ENCODE measurements around the gene SYT3.
A peak's percentile ranks its signal among the peaks of the same experiment; 100 is the strongest.
"Not testable (repeated sequence)": the region's sequence is repeated elsewhere in the genome, so short reads cannot be mapped to it uniquely, and the experiment has no call there.

The SYT3 gene

DNA sequence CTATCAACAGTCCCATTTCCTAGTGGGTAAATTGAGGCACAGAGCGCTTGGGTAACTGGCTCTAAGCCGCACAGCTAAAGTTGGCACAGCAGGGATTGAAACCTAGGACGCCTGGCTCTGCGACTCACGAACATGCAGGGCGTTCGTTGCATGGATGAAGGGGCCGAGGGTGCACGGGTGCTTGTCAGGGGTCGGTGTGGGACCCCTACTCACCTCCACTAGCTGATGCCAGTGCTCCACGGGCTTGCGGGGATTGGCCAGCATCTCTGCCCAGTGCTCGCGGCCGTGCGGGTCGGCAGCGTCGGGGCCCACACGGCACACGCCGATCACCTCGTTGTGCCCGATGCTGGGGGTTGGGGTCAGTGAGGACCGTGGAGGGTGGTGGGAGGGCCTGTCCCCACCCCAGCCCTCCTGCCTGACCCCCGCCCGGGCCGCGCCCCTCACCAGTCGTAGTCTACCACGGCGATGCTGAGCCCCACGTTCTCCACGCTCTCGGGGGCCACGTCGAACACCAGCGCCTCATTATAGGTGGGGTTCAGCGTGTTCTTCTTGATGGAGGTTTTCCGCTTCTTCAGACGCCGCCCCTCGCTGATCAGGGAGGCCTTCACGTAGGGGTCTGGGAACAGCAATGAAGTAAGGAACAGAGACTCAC lies 14.6 kb downstream of the SYT3 start:
- TF ChIP-seq, protein P1, sequence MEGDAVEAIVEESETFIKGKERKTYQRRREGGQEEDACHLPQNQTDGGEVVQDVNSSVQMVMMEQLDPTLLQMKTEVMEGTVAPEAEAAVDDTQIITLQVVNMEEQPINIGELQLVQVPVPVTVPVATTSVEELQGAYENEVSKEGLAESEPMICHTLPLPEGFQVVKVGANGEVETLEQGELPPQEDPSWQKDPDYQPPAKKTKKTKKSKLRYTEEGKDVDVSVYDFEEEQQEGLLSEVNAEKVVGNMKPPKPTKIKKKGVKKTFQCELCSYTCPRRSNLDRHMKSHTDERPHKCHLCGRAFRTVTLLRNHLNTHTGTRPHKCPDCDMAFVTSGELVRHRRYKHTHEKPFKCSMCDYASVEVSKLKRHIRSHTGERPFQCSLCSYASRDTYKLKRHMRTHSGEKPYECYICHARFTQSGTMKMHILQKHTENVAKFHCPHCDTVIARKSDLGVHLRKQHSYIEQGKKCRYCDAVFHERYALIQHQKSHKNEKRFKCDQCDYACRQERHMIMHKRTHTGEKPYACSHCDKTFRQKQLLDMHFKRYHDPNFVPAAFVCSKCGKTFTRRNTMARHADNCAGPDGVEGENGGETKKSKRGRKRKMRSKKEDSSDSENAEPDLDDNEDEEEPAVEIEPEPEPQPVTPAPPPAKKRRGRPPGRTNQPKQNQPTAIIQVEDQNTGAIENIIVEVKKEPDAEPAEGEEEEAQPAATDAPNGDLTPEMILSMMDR (conservative IDR thresholded peaks at IDR 0.05), result no peak
- H3K27ac ChIP-seq, result no peak overlapping the region

DNA sequence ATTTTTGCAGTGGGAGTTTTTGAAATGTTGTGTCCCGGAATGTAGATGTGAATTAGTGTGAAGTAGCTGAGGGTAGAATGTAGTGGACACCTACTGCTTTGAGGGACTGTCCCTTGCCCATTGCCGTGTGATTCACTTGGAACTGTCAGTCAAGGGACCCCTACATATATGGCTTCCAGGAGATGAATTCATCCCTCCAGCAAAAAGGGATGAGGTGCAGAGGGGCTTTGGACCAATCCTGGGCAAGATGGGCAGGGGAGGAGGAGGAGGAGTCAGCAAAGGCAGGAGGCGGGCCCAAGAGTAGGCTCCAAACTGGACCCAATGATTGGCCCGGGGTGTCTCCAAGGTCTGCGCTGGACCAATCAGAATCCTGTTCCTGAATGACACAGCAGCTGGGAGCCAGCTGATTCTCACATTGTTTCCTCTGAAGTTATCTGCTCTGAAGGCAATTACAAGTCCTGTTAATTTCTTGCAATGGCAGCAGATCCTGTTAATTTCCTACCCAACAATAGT lies 19.2 kb downstream of the SYT3 start:
- H3K27ac ChIP-seq, result not testable (repeated sequence)

DNA sequence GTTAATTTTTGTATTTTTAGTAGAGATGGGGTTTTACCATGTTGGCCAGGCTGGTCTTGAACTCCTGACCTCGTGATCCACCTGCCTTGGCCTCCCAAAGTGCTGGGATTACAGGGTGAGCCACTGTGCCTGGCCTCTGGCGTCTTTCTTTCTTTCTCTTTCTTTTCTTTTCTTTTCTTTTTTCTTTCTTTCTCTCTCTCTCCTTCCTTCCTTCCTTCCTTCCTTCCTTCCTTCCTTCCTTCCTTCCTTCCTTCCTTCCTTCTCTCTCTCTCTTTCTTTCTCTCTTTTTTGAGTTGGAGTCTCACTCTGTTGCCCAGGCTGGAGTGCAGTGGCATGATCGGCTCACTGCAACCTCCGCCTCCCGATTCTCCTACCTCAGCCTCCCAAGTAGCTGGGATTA lies 20.5 kb downstream of the SYT3 start:
- H3K27ac ChIP-seq, result not testable (repeated sequence)

DNA sequence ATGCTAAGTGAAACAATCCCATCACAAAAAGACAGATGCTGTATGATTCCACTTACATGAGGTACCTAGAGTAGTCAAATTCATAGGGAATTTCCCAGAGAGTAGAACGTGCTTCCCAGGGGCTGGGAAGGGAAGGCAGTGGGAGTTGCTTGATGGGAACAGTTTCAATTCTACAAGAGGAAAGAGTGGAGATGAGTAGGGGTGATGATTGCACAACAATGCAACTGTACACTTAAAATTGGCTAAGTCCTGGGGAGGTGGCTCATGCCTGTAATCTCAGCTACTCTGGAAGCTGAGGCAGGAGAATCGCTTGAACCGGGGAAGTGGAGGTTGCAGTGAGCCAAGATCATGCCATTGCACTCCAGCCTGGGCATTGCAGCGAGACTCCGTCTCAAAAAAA lies 21.3 kb downstream of the SYT3 start:
- not testable (repeated sequence) for H3K27ac ChIP-seq

DNA sequence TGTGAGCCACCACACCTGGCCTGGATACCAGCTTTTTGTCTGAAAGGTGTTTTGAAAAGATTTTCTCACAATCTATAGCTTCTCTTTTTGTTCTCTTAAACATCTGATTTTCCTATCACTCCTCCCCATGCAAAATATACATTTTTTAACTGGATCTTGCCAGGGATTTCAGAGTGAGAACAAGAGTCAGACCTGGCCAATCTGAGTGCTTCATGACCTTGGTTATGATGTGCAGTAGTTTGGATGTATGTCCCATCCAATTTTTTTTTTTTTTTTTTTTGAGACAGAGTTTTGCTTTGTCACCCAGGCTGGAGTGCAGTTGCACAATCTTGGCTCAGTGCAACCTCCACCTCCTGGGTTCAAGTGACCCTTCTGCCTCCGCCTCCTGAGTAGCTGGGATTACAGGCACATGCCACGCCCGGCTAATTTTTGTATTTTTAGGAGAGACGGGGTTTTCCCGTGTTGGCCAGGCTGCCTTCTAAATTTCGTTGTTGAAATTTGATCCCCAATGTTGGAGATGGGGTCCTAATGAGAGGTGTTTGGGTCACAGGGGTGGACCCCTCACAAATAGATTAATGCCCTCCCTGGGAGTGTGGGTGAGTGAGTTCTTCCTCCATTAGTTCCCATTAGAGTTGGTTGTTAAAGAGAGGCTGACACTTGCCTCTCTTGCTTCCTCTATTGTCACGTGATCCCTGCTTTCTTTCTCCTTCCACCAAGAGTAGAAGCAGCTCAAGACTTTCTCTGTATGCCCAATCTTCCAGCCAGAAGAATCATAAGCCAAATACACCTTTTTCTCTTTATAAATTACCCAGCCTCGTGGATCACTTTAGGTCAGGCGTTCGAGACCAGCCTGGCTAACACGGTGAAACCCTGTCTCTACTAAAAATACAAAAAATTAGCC lies 26.9 kb downstream of the SYT3 start:
- H3K27ac ChIP-seq, result not testable (repeated sequence)

DNA sequence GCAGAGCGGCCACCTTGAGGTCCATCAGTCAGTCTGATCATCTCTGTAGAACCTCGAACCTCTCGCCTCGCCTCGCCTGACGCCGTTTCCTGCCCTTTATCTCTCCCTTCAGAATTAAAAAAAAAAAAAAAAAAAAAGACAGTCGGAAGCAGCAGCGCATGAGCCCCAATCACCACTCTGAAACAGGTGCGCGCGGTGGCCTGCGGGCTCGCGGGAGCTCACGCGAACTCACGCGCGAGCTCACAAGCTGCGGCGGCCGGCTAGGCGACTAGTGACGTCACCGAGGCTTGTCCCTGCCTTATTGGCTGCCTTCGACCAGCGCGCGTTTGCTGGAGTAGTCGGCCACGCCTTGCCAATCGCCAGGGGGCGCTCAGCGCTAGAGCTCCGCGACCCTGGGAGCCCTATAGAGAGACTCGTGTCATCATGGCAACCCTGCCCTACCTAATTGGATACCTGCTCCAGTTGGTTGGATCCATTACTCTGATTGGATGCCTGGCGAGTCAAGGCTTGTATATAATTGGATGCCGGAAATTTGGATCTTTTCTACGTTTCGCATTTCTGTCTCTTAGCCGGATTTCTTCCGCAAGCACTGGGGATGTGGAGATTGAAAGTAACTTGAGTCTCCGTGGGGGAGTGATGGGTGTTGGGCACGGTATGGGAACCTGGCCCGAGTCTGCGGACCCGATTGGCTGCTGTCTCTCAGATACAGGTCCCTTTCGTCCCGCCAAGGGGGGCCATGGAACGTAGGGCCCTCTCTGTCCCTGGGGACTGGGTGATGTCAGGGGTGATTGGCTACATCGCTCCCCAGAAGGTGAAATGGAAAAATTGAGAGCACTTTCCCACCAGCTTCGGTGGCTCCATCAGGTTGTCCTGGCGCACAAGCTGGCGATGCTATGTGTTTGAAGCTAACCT lies 31.6 kb downstream of the SYT3 start:
- no peak overlapping the region for H3K27ac ChIP-seq
- TF ChIP-seq, protein P1 (conservative IDR thresholded peaks at IDR 0.05), result no peak

DNA sequence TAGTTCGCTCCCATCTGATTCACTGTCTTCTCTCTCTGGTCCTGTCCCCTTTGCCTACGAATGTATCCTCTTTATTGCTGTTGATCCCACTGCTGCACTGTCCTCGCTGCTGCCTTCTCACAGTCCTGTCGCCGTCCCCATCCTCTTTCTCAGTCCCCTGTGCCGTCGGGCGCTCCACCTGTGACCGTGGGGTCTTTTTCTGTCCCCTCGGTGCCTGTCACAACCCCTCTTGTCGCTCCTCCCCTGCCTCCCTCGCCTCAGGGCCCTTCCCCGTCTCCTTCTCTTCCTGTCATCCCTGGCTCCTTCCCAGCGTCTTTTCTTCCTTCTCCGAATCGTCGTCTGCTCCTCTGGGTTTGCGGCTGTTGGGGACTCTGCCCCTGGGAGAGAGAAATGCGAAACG lies 32.3 kb downstream of the SYT3 start:
- TF ChIP-seq, protein P1 (conservative IDR thresholded peaks at IDR 0.05), result no peak
- no peak overlapping the region for H3K27ac ChIP-seq

DNA sequence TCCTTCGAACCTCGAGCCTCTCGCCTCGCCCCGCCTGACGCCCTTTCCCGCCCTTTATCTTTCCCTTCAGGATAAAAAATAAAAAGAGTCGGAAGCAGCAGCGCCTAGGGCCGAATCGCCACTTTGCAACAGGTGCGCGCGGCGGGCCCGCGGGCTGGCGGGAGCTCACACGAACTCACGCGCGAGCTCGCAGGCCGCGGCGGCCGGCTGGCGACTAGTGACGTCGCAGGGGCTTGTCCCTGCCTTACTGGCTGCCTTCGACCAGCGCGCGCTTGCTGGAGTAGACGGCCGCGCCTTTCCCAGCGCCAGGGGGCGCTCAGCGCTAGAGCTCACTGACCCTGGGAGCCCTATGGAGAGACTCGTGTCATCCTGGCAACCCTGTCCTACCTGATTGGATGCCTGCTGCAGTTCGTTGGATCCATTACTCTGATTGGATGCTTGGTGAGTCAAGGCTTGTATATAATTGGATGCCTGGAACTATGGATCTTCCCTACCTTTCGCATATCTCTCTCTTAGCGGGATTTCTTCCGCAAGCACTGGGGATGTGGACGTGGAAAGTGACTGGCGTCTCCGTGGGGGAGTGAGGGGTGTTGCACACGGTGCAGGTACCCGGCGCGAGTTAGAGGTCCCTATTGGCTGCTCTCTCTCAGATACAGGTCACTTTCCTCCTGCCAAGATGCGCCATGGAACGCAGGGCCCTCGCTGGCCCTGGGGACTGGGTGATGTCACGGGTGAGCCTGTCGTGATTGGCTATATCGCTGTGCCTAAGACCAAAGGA lies 33.4 kb downstream of the SYT3 start:
- H3K27ac ChIP-seq, result not testable (repeated sequence)

DNA sequence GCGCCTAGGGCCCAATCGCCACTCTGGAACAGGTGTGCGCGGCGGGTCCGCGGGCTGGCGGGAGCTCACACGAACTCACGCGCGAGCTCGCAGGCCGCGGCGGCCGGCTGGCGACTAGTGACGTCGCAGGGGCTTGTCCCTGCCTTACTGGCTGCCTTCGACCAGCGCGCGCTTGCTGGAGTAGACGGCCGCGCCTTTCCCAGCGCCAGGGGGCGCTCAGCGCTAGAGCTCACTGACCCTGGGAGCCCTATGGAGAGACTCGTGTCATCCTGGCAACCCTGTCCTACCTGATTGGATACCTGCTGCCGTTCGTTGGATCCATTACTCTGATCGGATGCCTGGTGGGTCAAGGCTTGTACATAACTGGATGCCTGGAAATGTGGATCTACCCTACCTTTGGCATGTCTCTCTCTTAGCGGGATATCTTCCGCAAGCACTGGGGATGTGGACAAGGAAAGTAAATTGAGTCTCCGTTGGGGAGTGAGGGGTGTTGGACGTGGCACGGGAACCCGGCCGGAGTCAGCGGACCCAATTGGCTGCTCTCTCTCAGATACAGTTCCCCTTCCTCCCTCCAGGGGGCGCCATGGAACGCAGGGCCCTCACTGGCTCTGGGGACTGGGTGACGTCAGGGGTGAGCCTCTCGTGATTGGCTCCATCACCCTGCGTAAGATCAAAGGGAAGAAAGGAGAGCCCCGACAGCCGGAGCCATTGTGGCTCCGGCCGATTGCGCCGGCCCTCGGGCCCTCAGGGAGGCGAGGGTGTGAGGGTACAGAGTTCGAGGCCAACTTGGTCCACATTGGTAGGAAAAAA lies 35.2 kb downstream of the SYT3 start:
- TF ChIP-seq, protein P1 (conservative IDR thresholded peaks at IDR 0.05), result peak; percentile 65
- not testable (repeated sequence) for H3K27ac ChIP-seq
